ENCODE results near the gene WDR82.
A peak's percentile ranks its signal among the peaks of the same experiment; 100 is the strongest.

The WDR82 gene

DNA sequence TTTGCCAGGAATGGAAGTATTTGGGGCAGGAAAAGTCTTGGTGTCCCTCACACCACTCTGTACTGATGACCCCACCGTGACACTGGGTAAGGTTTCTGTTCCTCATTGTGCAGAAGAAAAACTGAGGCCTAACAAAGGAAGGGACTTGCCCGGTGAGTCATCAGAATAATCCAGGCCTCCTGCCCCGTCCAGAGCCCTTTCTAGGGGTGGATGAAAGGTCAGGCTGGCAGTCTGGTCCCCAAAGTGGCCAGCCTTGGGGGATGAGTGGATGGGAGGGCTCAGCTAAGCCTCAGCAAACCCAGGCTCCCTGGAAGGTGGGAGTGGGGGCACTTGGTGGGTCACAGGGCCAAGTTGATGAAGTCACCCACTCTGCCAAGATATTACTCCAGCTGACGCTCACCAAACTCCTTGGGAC, 35.3 kb upstream of the WDR82 start:
- peak; percentile 63 for ATAC-seq
- no peak for TF ChIP-seq ZFP3 (CRISPR knock-in tag; IDR thresholded peaks at IDR 0.05)
- 0 out of 2 replicates have a peak, but pooled peaks have one; percentile 32 for TF ChIP-seq SNAI2 (CRISPR knock-in tag; IDR thresholded peaks at IDR 0.05)
- no peak for TF ChIP-seq ZNF565 (CRISPR knock-in tag; conservative IDR thresholded peaks at IDR 0.05; ENCODE audit: low read depth)
- peak; percentile 42; the same call in 1 of the 2 replicates for TF ChIP-seq ZC3H10 (CRISPR knock-in tag; IDR thresholded peaks at IDR 0.05)

DNA sequence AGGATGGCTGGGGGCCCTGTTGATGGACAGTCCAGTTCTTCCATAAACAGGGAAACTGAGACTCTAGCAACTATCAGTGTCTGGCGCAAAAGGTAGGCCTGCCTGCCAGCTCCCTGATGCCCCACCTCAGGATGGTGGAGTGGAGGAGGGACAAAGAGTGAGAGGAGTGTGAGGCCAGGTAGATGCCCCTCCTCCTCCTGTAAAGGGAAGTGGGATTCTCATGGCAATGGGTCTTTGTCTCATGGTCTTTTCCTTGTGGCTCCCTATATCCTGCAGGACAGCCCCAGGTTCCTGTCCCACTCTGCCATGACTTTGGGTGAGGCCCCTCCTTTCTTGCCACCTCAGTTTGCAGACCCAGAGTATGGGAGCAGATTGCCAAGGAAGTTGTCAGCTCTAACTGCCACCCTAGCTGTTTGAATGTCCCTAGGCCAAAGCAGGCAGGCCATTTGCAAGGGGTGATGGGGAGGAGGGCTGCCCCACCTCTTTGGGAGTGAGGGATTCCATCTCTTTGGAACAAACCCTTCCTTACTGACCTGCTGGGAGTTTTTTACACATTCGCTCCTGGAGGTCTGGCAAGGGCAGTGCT, 34.8 kb upstream of the WDR82 start:
- no peak for ATAC-seq
- no peak for TF ChIP-seq CSDC2 (CRISPR knock-in tag; IDR thresholded peaks at IDR 0.05)
- TF ChIP-seq ZNF565 (CRISPR knock-in tag; conservative IDR thresholded peaks at IDR 0.05; ENCODE audit: low read depth), result 0 out of 2 replicates have a peak, but pooled peaks have one; percentile 27
- TF ChIP-seq OSR1 (CRISPR knock-in tag; IDR thresholded peaks at IDR 0.05), result peak; percentile 48; the same call in 1 of the 2 replicates

DNA sequence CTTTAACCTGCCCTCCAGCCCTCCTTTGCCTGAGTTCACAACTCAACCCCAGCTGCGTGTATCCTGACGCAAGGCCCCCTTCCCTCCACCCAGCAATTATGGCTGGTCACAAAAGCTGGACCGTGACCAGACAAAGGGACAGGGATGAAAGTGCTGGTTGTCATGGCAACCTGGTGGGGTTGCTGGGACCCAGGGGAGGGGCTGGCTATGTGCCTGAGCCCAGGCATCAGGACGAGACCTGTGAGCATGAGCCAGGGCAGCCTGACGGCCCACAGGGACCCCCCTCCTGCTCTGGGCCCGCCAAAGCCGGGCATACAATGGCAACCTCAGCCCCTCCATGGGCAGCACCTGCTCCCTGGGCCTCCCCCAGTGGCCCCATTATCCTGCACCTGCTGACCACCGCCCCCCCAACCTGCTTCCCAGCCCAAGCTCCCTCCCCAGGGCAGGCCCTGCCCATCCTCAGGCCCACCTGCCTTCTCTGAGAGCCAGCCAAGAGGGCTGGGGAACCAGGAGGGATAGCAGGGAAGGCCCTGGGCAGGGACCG, 33.2 kb upstream of the WDR82 start:
- ATAC-seq, result no peak
- TF ChIP-seq ZFP3 (CRISPR knock-in tag; IDR thresholded peaks at IDR 0.05) (0 out of 2 replicates have a peak, but pooled peaks have one; percentile 9), RARB (CRISPR knock-in tag; IDR thresholded peaks at IDR 0.05) (no peak)

DNA sequence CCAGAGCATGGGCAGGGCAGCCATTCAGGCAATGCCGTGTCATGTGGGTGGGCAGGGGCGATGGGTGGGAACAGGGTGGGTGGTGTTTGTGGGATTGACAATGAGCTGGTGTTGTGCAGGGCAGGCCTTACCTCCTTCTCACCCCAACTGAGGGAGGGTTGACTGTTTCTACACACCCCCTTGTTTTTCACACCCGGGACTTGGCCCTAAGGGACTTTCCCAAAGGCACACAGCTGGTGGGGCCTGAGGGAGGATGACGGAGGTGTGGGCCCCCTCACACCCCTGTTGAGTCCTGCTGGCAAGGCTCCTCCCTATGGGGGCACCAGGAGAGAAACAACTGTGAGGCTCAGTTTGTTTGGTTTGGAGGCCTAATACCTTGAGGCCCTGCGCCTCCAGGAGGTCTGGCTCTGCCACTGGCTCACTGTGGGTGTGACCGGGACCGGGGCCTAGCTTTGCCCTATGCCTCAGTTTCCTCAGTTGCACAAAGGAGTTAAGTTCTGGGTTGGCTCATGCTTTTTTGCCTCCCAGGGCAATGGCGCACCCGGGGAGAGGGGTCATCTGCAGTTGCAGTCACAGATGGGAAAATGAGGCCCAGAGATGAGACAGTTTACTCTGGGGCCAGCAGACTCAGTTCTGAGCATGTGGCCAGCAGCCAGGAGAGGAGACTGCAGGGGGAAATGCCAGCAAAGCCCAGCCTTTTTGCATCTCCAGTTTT, 32.6 kb upstream of the WDR82 start:
- TF ChIP-seq ZNF70 (CRISPR knock-in tag; IDR thresholded peaks at IDR 0.05) (peak; percentile 45; the same call in 1 of the 2 replicates), ESRRG (CRISPR knock-in tag; IDR thresholded peaks at IDR 0.05) (no peak), CSDC2 (CRISPR knock-in tag; IDR thresholded peaks at IDR 0.05) (peak; percentile 69; the same call in 1 of the 2 replicates), ZC3H10 (CRISPR knock-in tag; IDR thresholded peaks at IDR 0.05) (no peak), ARNTL (CRISPR knock-in tag; IDR thresholded peaks at IDR 0.05; ENCODE audit: borderline replicate concordance, low read depth) (no peak), SNAI2 (CRISPR knock-in tag; IDR thresholded peaks at IDR 0.05) (peak; percentile 66; the same call in 1 of the 2 replicates), TCF4 (CRISPR knock-in tag; IDR thresholded peaks at IDR 0.05; ENCODE audit: borderline replicate concordance) (no peak), GLIS3 (CRISPR knock-in tag; IDR thresholded peaks at IDR 0.05) (0 out of 2 replicates have a peak, but pooled peaks have one; percentile 13), ZNF8 (CRISPR knock-in tag; IDR thresholded peaks at IDR 0.05) (peak; percentile 42; the same call in 1 of the 2 replicates), ZFP30 (CRISPR knock-in tag; IDR thresholded peaks at IDR 0.05) (no peak), PPARA (CRISPR knock-in tag; IDR thresholded peaks at IDR 0.05; ENCODE audit: borderline replicate concordance) (0 out of 2 replicates have a peak, but pooled peaks have one; percentile 61), ISL1 (CRISPR knock-in tag; IDR thresholded peaks at IDR 0.05) (no peak), OSR1 (CRISPR knock-in tag; IDR thresholded peaks at IDR 0.05) (0 out of 2 replicates have a peak, but pooled peaks have one; percentile 16), ZFP3 (CRISPR knock-in tag; IDR thresholded peaks at IDR 0.05) (no peak), RARB (CRISPR knock-in tag; IDR thresholded peaks at IDR 0.05) (no peak), TOX (CRISPR knock-in tag; IDR thresholded peaks at IDR 0.05; ENCODE audit: borderline replicate concordance) (no peak), BACH2 (CRISPR knock-in tag; IDR thresholded peaks at IDR 0.05; ENCODE audit: borderline replicate concordance) (no peak), ZNF565 (CRISPR knock-in tag; conservative IDR thresholded peaks at IDR 0.05; ENCODE audit: low read depth) (peak; percentile 69; the same call in 1 of the 2 replicates)
- TF ChIP-seq, protein P1, sequence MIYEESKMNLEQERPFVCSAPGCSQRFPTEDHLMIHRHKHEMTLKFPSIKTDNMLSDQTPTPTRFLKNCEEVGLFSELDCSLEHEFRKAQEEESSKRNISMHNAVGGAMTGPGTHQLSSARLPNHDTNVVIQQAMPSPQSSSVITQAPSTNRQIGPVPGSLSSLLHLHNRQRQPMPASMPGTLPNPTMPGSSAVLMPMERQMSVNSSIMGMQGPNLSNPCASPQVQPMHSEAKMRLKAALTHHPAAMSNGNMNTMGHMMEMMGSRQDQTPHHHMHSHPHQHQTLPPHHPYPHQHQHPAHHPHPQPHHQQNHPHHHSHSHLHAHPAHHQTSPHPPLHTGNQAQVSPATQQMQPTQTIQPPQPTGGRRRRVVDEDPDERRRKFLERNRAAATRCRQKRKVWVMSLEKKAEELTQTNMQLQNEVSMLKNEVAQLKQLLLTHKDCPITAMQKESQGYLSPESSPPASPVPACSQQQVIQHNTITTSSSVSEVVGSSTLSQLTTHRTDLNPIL (CRISPR knock-in tag; IDR thresholded peaks at IDR 0.05; ENCODE audit: low read depth), result no peak
- TF ChIP-seq, protein P2, sequence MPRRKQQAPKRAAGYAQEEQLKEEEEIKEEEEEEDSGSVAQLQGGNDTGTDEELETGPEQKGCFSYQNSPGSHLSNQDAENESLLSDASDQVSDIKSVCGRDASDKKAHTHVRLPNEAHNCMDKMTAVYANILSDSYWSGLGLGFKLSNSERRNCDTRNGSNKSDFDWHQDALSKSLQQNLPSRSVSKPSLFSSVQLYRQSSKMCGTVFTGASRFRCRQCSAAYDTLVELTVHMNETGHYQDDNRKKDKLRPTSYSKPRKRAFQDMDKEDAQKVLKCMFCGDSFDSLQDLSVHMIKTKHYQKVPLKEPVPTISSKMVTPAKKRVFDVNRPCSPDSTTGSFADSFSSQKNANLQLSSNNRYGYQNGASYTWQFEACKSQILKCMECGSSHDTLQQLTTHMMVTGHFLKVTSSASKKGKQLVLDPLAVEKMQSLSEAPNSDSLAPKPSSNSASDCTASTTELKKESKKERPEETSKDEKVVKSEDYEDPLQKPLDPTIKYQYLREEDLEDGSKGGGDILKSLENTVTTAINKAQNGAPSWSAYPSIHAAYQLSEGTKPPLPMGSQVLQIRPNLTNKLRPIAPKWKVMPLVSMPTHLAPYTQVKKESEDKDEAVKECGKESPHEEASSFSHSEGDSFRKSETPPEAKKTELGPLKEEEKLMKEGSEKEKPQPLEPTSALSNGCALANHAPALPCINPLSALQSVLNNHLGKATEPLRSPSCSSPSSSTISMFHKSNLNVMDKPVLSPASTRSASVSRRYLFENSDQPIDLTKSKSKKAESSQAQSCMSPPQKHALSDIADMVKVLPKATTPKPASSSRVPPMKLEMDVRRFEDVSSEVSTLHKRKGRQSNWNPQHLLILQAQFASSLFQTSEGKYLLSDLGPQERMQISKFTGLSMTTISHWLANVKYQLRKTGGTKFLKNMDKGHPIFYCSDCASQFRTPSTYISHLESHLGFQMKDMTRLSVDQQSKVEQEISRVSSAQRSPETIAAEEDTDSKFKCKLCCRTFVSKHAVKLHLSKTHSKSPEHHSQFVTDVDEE (CRISPR knock-in tag; IDR thresholded peaks at IDR 0.05), result peak; percentile 45; the same call in 1 of the 2 replicates
- TF ChIP-seq, protein P3, sequence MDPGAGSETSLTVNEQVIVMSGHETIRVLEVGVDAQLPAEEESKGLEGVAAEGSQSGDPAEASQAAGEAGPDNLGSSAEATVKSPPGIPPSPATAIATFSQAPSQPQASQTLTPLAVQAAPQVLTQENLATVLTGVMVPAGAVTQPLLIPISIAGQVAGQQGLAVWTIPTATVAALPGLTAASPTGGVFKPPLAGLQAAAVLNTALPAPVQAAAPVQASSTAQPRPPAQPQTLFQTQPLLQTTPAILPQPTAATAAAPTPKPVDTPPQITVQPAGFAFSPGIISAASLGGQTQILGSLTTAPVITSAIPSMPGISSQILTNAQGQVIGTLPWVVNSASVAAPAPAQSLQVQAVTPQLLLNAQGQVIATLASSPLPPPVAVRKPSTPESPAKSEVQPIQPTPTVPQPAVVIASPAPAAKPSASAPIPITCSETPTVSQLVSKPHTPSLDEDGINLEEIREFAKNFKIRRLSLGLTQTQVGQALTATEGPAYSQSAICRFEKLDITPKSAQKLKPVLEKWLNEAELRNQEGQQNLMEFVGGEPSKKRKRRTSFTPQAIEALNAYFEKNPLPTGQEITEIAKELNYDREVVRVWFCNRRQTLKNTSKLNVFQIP (CRISPR knock-in tag; IDR thresholded peaks at IDR 0.05; ENCODE audit: borderline replicate concordance, low read depth), result no peak
- TF ChIP-seq, protein P4, sequence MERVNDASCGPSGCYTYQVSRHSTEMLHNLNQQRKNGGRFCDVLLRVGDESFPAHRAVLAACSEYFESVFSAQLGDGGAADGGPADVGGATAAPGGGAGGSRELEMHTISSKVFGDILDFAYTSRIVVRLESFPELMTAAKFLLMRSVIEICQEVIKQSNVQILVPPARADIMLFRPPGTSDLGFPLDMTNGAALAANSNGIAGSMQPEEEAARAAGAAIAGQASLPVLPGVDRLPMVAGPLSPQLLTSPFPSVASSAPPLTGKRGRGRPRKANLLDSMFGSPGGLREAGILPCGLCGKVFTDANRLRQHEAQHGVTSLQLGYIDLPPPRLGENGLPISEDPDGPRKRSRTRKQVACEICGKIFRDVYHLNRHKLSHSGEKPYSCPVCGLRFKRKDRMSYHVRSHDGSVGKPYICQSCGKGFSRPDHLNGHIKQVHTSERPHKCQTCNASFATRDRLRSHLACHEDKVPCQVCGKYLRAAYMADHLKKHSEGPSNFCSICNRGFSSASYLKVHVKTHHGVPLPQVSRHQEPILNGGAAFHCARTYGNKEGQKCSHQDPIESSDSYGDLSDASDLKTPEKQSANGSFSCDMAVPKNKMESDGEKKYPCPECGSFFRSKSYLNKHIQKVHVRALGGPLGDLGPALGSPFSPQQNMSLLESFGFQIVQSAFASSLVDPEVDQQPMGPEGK (CRISPR knock-in tag; IDR thresholded peaks at IDR 0.05; ENCODE audit: borderline replicate concordance), result no peak
- TF ChIP-seq, protein P5, sequence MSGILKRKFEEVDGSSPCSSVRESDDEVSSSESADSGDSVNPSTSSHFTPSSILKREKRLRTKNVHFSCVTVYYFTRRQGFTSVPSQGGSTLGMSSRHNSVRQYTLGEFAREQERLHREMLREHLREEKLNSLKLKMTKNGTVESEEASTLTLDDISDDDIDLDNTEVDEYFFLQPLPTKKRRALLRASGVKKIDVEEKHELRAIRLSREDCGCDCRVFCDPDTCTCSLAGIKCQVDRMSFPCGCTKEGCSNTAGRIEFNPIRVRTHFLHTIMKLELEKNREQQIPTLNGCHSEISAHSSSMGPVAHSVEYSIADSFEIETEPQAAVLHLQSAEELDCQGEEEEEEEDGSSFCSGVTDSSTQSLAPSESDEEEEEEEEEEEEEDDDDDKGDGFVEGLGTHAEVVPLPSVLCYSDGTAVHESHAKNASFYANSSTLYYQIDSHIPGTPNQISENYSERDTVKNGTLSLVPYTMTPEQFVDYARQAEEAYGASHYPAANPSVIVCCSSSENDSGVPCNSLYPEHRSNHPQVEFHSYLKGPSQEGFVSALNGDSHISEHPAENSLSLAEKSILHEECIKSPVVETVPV (CRISPR knock-in tag; IDR thresholded peaks at IDR 0.05), result no peak
- peak; percentile 15; the same call in 2 of the 3 replicates for ATAC-seq
